NOMO-1 treated with dmso at 0.1 percent for 144 hours (cell line): ENCODE measurements around the gene C3orf52.

Experiments used
- DNase-seq: peaks from one replicate; lab custom pipeline; 2025; ENCODE audit not compliant: unreplicated experiment; lab: John Stamatoyannopoulos, UW

Gene C3orf52

GRCh38 chr3:112085735-112086075 lies 484 bp upstream of the C3orf52 start:
- no peak for DNase-seq

GRCh38 chr3:112086875-112087524 lies 811 bp downstream of the C3orf52 start:
- no peak for DNase-seq

GRCh38 chr3:112087746-112088145 lies 1.6 kb downstream of the C3orf52 start:
- DNase-seq, result no peak

GRCh38 chr3:112088944-112089343 lies 2.8 kb downstream of the C3orf52 start:
- DNase-seq, result no peak

GRCh38 chr3:112089956-112090886 lies 4.0 kb downstream of the C3orf52 start:
- peak; percentile 86 for DNase-seq

GRCh38 chr3:112090887-112091586 lies 4.8 kb downstream of the C3orf52 start:
- DNase-seq, result no peak

GRCh38 chr3:112092496-112093179 lies 6.4 kb downstream of the C3orf52 start:
- DNase-seq, result peak; percentile 15

GRCh38 chr3:112093180-112093522 lies 7.0 kb downstream of the C3orf52 start:
- DNase-seq, result no peak

- no peak for DNase-seq
These were observed 9.5 kb downstream of the C3orf52 start for GRCh38 chr3:112095731-112096130.

GRCh38 chr3:112096176-112096575 lies 10.0 kb downstream of the C3orf52 start:
- DNase-seq, result no peak

GRCh38 chr3:112097378-112097777 lies 11.2 kb downstream of the C3orf52 start:
- no peak for DNase-seq

GRCh38 chr3:112101916-112102315 lies 15.7 kb downstream of the C3orf52 start:
- no peak for DNase-seq

GRCh38 chr3:112104774-112105173 lies 18.6 kb downstream of the C3orf52 start:
- DNase-seq, result no peak

GRCh38 chr3:112109322-112109721 lies 23.1 kb downstream of the C3orf52 start:
- no peak for DNase-seq

GRCh38 chr3:112111785-112112402 lies 25.7 kb downstream of the C3orf52 start:
- peak; percentile 37 for DNase-seq

GRCh38 chr3:112114576-112115160 lies 28.5 kb downstream of the C3orf52 start:
- DNase-seq, result no peak

GRCh38 chr3:112115161-112115739 lies 29.1 kb downstream of the C3orf52 start:
- no peak for DNase-seq

GRCh38 chr3:112115806-112116383 lies 29.7 kb downstream of the C3orf52 start:
- DNase-seq, result no peak

GRCh38 chr3:112116748-112117186 lies 30.6 kb downstream of the C3orf52 start:
- no peak for DNase-seq

GRCh38 chr3:112117415-112117814 lies 31.2 kb downstream of the C3orf52 start:
- no peak for DNase-seq
